ENCODE data around the gene SRI.

The SRI gene

DNA sequence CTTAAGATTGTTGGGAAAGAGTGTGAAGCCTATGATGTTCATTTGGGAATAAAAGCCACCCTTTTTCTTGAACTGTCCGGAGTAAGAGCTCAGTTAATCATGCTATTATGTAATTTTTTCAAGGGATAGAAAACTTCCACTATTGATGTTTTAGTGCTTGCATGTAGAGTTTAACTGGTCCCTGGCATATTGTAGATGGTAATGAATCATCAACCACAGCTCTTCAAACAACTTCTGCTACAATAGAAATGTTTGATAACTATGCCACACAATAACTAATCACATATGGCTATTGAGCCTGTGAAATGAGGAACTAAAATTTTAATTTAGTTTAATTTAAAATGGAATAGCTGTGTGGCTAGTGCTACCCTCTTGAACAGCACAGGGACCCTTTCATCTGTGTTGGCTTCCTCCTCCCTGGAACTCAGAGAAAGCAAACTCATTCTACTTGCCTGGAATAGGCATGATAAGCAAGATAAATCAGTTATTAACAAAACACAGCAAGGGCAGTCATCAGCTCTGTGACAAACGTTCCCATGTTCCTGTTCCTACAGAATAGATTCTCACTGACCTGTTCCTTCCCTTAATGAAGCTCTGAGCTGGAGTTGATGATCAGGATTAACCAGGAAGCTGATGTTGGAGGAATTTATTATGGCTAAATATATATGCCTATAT lies 4.9 kb upstream of the SRI start:
- no peak for DNase-seq (ENCODE audit: low read depth)

GRCh38 chr7:88223265-88223664 lies 3.4 kb upstream of the SRI start:
- DNase-seq (ENCODE audit: low read depth): no peak

DNA sequence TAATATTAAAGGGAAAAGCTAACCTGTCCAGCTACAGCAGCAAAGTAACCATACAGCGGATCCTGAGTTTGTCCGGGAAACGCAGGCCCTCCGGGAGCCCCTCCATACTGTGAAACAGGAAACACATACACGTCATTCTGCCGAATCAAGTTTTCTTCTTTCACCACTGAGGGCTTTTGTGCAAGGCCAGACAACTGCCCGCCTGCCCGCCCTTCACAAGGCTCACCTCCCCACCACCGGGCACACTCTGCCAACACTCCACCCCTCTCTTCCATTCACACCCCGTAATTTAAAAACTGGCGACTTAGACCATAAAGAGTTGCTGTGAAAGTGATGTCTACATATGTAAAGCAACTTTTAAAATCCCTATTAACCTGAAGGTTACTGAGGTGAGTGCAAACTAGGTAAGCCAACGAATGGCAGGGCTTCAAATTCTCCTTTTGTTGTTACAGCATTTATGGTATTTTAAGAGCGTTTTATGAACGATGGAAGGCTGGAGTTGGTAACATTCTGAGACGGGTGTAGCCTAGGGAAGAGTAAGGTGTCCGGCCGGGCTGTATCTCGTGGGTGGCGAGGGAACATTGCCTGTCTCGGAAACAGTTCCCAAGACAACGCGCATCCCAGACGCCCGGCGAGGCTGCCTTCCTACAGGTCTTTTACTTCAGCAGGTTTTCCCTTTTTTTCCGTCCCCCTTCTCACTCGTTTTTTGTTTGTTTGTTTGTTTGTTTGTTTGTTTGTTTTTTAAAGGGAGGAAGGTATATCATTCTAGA lies 817 bp downstream of the SRI start:
- no peak for DNase-seq (ENCODE audit: low read depth)

DNA sequence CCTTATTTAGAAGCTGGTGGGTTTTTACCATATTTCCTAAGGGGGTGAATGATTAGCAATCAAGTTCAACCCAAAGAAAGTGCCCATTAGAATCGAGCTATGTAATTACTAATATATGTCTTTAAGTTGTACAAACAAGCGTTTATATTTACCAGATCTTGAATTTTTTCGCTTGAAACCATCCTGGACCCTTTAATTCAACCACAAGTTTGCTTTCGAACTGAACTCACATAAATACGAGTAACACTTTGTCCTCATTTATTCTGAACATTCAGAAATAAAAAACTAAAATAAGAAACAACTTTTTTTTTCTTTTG lies 1.5 kb downstream of the SRI start:
- no peak for DNase-seq (ENCODE audit: low read depth)

DNA sequence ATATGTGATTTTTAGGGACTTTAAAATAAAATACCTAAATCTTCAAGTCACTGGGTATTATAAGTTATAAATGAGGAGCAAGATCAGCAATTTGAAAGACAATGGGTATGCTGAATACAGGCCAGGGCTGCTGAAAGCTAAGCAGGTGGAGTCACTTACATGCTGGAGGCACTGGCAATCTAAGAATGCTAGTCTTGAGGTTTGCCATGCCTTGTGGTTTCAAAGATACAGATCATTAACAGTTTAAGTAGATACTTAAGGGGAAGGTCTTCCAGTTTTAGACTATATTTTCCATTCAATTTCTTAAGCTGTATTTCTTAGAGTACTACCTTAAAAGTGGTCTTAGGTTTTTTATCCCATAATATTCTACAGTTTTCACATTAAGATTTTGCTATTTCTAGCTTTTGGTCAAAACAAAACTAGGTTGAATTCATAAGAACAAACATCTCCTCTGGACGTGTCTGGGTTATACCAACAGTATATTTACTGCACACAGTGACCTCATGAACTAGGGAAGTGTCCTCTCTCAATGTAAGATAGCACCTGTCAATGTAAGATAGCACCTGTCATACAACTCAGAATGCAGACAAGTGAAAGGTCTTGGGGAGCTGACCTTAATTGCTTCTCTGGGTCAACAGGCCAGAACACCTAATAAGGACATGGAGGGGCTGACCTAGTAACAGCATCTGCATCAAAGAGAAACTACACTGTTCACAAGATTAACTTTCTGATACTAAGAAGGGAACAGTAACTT lies 2.0 kb downstream of the SRI start:
- DNase-seq (ENCODE audit: low read depth): no peak

DNA sequence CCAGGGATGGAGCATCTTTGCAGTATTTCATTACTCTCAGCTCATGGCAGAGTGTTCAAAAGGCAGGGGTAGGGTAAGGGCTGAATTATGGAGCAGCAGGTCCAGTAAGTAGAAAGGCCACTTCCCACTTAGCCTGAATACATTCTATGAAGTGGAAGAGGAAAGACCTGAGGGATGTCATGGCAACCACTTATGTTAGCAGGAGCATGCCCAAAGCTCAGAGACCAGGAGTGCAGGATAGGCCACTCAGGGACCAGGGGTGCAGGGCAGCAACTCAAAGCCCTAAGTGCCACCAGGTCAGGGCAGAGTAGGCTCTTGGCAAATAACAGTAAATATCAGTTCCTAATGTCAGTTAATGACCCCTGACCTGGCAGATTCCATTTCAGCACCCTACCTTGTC lies 3.6 kb downstream of the SRI start:
- DNase-seq (ENCODE audit: low read depth): no peak

GRCh38 chr7:88215295-88215694 lies 4.5 kb downstream of the SRI start:
- no peak for DNase-seq (ENCODE audit: low read depth)

- DNase-seq (ENCODE audit: low read depth): no peak
Measured at GRCh38 chr7:88214456-88214855, 5.4 kb downstream of the SRI start.

DNA sequence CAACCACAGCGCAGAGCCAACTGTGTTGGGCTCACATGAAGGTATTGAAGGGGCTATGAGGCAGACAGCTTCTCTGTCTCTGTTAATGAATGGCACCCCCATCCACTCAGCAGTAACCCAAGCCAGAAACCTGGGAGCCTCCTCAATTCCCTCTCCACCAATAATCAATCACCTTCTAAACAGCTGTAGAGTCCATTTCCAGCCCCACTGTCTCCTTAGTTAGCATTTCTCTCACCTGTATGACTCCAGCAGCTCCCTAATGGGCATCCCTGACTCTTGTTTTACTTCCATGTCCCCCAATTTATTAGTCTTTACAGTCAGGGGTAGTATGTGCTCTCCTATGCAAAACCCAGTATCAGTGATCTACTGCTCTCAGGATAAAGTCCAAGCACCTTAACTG lies 6.9 kb downstream of the SRI start:
- DNase-seq (ENCODE audit: low read depth): no peak

DNA sequence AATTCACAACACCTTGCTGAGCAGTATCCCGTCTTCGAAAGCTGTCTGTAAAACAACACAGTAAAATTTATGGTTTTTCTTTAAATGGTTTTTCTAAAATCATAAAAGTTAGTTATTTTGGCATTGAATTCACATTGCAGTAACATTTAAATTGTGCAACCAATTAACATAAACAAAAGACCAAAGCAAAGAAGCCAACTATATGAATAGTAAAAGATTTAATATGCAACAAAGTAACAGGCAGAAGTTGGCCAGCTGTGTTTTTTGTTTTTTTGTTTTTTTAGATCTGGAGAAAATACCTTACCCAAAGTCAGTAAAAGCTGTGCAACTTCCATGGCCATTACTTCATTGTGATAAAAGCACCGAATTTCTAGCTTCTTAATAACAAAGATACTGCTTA lies 11.3 kb downstream of the SRI start:
- DNase-seq (ENCODE audit: low read depth): no peak

- DNase-seq (ENCODE audit: low read depth): no peak
Measured at GRCh38 chr7:88206254-88206653, 13.6 kb downstream of the SRI start.

DNA sequence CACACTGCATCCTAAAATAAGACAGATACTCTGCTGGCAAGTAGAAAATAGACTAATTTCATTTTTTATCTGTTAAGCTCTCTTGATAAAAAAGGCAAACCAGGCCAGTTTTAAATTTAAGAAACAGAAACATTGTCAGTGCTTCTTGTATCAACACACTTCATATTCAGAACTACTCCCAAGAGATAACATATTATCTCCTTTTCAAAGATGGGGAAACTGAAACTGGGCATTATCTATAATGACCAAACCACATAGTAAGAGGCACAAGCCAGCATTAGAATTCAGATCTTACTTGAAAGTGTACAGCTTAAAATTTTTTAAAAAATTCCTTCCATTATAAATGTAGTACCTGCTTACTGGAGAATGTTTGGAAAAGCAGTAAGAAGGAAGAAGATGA lies 14.7 kb downstream of the SRI start:
- DNase-seq (ENCODE audit: low read depth): no peak

DNA sequence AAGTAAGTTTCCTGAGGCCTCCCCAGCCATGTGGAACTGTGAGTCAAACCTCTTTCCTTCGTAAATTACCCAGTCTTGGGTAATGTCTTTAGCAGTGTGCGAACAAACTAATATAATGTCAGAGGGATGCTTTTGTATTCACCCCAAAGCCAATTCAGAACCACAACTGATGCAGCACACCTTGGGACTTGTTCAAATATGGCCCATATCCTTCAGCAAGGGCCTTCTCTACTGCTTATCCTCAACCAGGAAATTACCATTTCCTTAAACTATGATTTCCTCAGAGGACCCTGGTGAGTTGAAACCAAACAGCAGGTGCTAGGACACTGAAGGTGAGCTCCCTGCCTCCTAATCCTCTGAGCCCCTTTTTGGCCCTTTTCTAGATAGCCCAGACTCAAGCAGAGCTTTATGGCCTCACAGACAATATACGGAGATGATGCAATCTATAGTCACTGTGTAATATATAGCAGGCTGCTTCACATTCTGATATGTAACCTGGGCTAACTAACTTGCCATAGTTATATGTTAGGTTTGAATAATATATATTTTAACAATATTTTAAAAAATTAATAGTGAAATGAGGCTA lies 15.2 kb downstream of the SRI start:
- DNase-seq (ENCODE audit: low read depth): no peak

DNA sequence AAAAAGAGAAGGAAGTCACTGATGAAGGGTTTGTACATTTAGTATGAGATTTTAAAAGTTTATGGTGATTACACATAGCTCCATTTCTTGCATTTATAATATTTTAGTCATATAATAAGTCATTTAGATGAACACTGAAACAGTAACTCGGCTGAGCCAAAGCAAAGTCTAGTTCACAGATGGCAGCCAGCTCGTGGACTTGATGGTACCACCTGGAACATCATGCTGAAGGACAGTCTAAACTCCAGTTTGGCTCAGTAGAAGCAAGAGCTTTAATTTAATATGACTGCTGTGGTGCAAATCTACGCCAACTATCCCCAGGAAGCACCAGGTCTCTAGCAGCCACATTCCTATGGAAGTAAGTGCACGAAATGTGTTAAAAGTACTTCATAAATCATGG lies 16.4 kb downstream of the SRI start:
- DNase-seq (ENCODE audit: low read depth): no peak

- no peak for DNase-seq (ENCODE audit: low read depth)
Measured at GRCh38 chr7:88202799-88203198, 17.0 kb downstream of the SRI start.

DNA sequence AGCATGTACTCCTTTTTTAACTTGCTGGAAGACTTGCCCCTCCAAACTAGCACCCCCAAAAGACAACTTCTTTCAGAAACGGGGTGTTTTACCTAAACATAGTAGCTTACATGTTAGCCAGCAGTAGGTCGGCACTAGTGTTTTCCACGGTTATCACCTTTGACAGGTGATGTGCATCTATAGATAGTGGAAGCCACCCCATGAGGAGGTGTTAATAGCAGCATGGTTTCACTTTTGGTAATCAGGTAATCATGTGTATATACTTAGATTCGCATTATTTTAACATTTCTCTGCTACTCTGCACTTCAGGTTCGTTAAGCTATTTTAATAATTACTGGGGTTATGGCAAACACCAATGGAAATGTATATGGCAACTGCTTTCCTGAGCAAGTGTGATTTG lies 17.6 kb downstream of the SRI start:
- no peak for DNase-seq (ENCODE audit: low read depth)

GRCh38 chr7:88201305-88201704 lies 18.5 kb downstream of the SRI start:
- DNase-seq (ENCODE audit: low read depth): no peak

- no peak for DNase-seq (ENCODE audit: low read depth)
Measured at GRCh38 chr7:88200789-88201188, 19.0 kb downstream of the SRI start.

DNA sequence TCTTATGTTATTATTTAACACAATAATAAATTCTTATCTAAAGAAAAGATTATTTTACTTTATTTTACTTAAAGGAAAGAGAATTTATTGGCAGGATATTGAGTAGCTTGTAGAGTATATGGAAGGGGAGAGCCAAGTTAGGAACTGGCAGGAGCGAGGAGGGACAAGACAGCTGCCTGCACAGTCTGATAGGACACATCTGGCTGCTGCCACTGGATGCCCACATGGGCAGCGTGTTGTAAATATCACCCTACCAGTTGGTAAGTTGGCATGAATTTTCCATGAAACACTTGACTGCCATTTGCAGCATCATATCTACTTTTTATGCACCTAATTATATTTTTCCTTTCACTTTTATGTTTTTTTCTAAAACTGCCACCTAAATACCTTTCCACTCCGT lies 19.6 kb downstream of the SRI start:
- DNase-seq (ENCODE audit: low read depth): no peak

- DNase-seq (ENCODE audit: low read depth): no peak
Measured at GRCh38 chr7:88191911-88192310, 27.9 kb downstream of the SRI start.

GRCh38 chr7:88185650-88186049 lies 34.2 kb downstream of the SRI start:
- no peak for DNase-seq (ENCODE audit: low read depth)

DNA sequence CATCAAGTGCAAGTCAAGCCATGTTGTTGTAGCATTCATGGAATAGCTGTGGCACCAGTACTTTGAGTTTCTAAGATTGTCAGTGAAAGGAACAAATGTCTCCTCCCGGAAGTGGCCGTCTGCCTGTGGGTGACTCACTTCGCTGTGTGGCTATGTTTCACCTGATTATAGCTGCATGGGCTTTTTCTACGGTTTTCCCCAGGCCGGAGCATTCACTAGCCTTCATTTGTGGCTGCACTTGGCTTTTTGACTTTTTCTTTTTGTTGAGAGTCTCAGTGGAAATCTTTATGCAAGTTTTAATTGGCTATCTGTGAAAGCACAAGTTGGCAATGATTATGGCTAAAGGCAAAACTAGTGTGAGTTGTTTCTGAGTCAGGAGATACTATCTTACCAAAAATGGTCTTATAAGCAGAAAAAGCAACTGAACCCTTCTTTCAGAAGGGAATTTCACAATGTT lies 35.0 kb downstream of the SRI start:
- DNase-seq (ENCODE audit: low read depth): no peak

- DNase-seq (ENCODE audit: low read depth): no peak
Measured at GRCh38 chr7:88183051-88183450, 36.8 kb downstream of the SRI start.
